Right ventricle myocardium inferior (tissue), 1 donor: ENCODE data around the gene ARRDC5. TPM values are rescaled to one million over a fixed set of nuclear protein-coding genes. Genes with fewer than 3 reads are reported as not detected.
"Not testable (repeated sequence)": the region's sequence is repeated elsewhere in the genome, so short reads cannot be mapped to it uniquely, and the experiment has no call there.

Experiments
- ATAC-seq: fragments of 200-7000 bp; cut with Tn5 transposase; one replicate; pipeline ENCODE4 v1.9.1; 2020; ENCODE audit warnings: mild to moderate bottlenecking, moderate library complexity
- DNase-seq: peaks from one replicate; pipeline ENCODE4 v3.0.0; 2021; ENCODE audit errors: missing footprints
- intact Hi-C: fragments of 100-400 bp; cut with DNase I; formaldehyde crosslinking; loops from one replicate; pipeline ENCODE4 v1.11.0; 2022
- long read RNA-seq: library from polyadenylated mRNA; unstranded; transcript quantifications from one replicate; pipeline ENCODE4 v2.0.0, GENCODE V29; 2021
- total RNA-seq: library from RNA; stranded (reverse); fragmentation: NEBNext Ultra II Directional; extraction: Animal tissue kit (Norgen Biotek cat#: 25700); gene quantifications from one replicate; pipeline ENCODE4 v1.2.1, GENCODE V29; 2021
- donor health status: DM: no; HTN: yes; CAD: no; lungs with severe emphysema.

Gene ARRDC5
- total RNA-seq, result not detected
- long read RNA-seq, result 0 reads

GRCh38 chr19:4902796-4903195 is at the start of gene ARRDC5:
TSS of gene ARRDC5 (minus strand) at chr19:4902896. CDS start at chr19:4902825, 71 bp downstream.
- intact Hi-C loops, result no loop called here
- no peak for ATAC-seq
- no peak for DNase-seq

- DNase-seq (no peak), ATAC-seq (peak; percentile 65)
- intact Hi-C loops, result no loop called here
Measured at GRCh38 chr19:4951656-4952055, 49.0 kb upstream of the ARRDC5 start.

GRCh38 chr19:4950650-4951049 is 48.0 kb upstream of the ARRDC5 start:
- ATAC-seq, result peak; percentile 23
- intact Hi-C loops, DNase-seq: not testable (repeated sequence)

GRCh38 chr19:4941638-4942169 is 39.0 kb upstream of the ARRDC5 start:
- not testable (repeated sequence) for ATAC-seq, DNase-seq

GRCh38 chr19:4939466-4939865 is 36.8 kb upstream of the ARRDC5 start:
- DNase-seq, result no peak
- intact Hi-C loops, result no loop called here
- no peak for ATAC-seq

More at GRCh38 chr19:4941638-4942169, 39.0 kb upstream of the ARRDC5 start:
- intact Hi-C loops, result not testable (repeated sequence)

- ATAC-seq, DNase-seq, intact Hi-C loops: not testable (repeated sequence)
Measured at GRCh38 chr19:4938461-4938860, 35.8 kb upstream of the ARRDC5 start.

- intact Hi-C loops, result no loop called here
- ATAC-seq (no peak), DNase-seq (no peak)
Measured at GRCh38 chr19:4937060-4937459, 34.4 kb upstream of the ARRDC5 start.

- intact Hi-C loops, result no loop called here
- DNase-seq (no peak), ATAC-seq (no peak)
Measured at GRCh38 chr19:4935444-4935843, 32.7 kb upstream of the ARRDC5 start.

- DNase-seq (no peak), ATAC-seq (peak; percentile 28)
- intact Hi-C loops, result no loop called here
Measured at GRCh38 chr19:4933528-4933927, 30.8 kb upstream of the ARRDC5 start.

GRCh38 chr19:4932711-4933110 is 30.0 kb upstream of the ARRDC5 start:
- intact Hi-C loops, result no loop called here

GRCh38 chr19:4930664-4931063 is 28.0 kb upstream of the ARRDC5 start:
- DNase-seq (no peak), ATAC-seq (no peak)
- intact Hi-C loops, result no loop called here

More at GRCh38 chr19:4932711-4933110, 30.0 kb upstream of the ARRDC5 start:
- no peak for DNase-seq
- no peak for ATAC-seq

- intact Hi-C loops, result no loop called here
- ATAC-seq, result no peak
- no peak for DNase-seq
Measured at GRCh38 chr19:4929186-4929585, 26.5 kb upstream of the ARRDC5 start.

- peak; percentile 27 for DNase-seq
- intact Hi-C loops, result no loop called here
- no peak for ATAC-seq
Measured at GRCh38 chr19:4923276-4923747, 20.6 kb upstream of the ARRDC5 start.

- intact Hi-C loops, result no loop called here
- ATAC-seq (no peak), DNase-seq (peak; percentile 66)
Measured at GRCh38 chr19:4922530-4923275, 20.0 kb upstream of the ARRDC5 start.

- intact Hi-C loops, result no loop called here
- ATAC-seq, result no peak
Measured at GRCh38 chr19:4916292-4917082, 13.8 kb upstream of the ARRDC5 start.

GRCh38 chr19:4914736-4915501 is 12.2 kb upstream of the ARRDC5 start:
- intact Hi-C loops, result no loop called here

More at GRCh38 chr19:4916292-4917082, 13.8 kb upstream of the ARRDC5 start:
- peak; percentile 62 for DNase-seq

GRCh38 chr19:4913996-4914735 is 11.5 kb upstream of the ARRDC5 start:
- DNase-seq (no peak), ATAC-seq (no peak)
- intact Hi-C loops, result no loop called here

More at GRCh38 chr19:4914736-4915501, 12.2 kb upstream of the ARRDC5 start:
- DNase-seq, result peak; percentile 77
- no peak for ATAC-seq
